GM21529 (cell line): ENCODE measurements around the gene SLC27A6.
"Not testable (repeated sequence)": the region's sequence is repeated elsewhere in the genome, so short reads cannot be mapped to it uniquely, and the experiment has no call there.

Source experiments
- ATAC-seq: cut with Tn5 transposase; IDR thresholded peaks from one replicate; pipeline ENCODE4 v1.9.1; 2021; ENCODE audit not compliant: unreplicated experiment

SLC27A6 gene

DNA sequence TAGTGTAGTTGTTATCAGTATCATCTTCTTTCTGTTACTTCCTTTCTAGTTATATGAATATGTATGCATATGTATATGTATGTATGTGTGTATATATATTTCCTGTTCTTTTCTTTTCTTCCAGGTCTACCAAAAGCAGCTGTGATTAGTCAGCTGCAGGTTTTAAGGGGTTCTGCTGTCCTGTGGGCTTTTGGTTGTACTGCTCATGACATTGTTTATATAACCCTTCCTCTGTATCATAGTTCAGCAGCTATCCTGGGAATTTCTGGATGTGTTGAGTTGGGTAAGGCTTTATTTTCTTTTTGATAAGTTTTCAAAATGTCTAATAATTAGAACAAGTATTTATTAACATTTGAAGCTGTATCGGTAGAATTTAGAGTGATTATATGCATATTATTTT is 23.2 kb downstream of the SLC27A6 start:
- no peak for ATAC-seq

DNA sequence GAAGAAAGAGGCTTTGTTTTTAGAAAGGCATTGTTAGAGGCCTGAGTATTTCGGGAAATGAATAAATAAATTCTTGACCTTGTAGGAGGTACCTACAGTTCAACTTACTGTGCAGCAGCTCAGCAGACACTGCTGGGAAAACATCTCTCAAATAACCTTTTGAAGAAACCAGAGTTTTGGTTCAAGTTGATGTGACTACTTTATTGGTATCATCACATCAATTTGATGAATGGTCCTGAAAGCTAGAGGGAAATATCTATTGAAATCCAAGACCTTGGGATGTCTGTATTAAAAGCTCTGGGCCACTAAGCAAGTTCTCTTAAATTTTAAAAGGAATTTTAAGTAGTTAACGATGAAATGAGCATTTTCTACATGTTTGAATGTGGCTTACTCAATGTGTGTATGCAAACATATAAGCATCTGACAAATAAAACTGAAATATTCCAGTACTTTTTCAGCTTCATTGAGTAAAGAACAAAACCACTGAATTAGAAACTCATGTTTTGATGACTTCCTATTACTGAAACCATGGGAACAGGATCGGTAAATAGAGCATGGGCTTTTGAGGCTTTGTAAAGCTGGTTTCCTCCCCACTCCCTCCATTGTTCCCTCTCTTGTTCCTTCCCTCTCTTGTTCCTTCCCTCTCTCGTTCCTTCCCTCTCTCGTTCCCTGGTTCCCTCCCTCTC is 36.7 kb downstream of the SLC27A6 start:
- ATAC-seq: no peak

DNA sequence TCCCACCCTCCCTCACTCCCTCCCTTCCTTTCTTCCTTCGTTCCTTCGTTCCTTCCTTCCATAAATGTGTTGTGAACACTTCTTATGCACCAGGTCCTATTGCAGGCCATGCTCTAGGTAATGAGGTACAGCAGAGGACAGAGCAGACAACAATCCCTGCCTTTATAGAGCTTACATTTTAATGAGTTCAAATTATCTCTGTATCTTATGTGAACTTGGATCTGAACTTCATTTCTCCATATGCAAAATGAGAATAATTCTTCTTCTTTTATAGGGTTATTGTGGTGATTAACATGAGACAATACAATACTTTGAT is 37.2 kb downstream of the SLC27A6 start:
- no peak for ATAC-seq

DNA sequence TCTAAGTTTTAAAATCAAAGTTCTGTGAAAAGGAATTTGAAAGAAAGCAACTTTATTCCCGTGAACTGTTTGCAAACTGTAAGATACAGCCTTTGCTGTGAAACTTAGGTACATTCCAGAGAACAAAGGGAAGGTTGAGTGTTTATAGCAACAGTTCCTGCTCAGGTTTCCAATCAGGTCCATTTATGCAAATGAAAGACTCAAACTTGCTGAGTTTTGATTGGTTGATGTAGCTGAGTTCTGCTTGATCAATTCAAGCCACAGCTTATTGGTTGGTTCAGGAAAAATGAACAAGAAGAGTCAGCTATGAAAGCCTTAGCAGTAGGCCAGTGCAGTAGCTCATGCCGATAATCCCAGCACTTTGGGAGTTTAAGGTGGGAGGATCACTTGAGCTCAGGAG is 37.9 kb downstream of the SLC27A6 start:
- no peak for ATAC-seq

DNA sequence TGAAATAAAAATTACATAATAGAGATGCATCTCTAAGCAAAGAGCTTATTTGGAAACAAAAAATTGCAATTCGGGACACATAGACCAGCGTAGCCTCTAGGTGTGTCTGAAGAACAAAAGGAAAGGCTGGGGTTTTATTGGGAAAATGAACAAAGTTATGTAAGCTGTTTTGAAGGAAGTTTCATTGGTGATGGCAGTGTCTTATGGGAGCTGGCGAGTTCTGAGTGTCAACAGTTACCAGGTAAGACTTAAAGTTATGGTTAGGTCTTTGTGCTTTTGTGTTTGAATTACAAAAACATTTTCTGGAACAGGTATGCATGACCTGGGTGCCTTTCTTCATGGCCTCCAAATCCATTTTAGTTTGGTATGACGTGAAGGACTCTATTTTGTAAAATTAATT is 48.9 kb downstream of the SLC27A6 start:
- no peak for ATAC-seq

DNA sequence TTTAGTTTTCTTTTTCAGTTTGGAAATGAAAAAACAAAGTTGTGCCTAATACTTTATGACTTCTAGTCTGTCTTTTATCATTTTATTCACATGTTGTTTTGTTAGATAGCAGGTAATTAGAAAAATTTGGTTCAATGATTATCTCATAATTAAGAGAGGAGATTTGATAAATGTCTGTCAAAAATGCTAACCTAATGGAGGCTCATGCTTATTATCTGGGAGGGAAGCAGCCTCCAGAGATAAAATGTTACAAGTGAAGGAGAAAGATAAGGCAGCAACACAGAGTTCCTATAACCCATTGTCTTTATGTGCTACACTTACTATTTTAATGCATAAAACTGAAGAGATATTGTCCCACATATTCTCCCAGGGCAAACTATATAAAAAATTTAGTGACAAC is 53.5 kb downstream of the SLC27A6 start:
- ATAC-seq: no peak

DNA sequence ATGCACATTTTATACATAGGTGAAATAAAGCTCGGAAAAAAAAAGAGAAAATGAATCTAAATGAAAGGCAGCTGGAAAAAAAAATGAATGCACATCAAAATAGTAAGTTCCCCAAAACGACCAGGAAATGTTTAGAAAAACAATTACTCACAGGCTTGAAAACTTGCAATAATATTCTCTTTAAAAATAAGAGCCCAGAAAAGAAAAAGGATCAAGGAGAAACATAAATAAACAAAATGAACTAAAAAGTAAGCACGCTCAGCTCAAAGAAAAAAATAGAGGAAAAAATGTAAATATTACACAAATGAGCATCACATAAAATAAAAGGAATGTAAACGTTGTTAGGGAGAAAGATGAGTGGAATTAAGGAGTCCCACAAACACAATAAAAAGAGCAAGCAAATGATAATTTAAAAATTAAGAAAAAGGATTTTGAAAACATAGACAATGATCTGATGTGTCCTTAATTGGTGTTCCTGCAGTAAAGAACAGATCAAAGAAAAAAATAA is 54.2 kb downstream of the SLC27A6 start:
- no peak for ATAC-seq

DNA sequence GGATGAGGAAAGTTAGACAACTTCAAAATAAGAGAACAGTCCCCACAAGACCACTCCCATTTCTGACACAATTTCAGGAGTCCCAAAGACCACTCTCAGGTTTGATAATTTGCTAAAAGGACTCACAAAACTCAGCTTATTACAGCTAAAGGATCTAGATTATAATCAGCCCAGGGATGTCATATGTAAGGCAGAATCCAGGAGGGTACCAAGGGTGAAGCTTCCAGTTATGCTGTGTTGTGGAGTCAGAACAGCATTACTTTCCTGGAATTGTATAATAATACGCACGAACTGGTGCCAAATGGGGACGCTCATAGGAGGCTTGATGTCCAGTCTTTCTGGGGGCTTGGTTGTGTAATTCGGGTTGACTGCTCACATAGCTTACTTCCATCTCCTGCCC is 55.4 kb downstream of the SLC27A6 start:
- no peak for ATAC-seq

DNA sequence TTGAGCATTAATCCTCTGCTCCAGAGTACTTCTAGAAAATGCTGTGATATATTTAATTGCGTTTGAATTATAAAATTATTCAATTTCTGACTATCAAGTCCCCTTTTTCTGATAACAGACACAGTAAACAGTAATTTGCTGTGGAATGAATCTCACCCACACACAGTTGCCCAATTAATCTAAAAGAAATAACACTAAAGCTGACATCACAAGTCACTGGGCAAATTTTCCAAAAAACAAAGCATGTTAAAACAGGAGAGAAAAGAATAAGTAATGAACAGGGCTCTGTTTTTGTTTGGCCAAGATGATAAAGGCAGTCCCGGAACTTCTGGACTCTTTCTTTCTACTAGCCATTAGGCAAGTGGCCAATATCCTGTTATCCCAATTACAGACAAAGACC is 56.5 kb downstream of the SLC27A6 start:
- no peak for ATAC-seq

DNA sequence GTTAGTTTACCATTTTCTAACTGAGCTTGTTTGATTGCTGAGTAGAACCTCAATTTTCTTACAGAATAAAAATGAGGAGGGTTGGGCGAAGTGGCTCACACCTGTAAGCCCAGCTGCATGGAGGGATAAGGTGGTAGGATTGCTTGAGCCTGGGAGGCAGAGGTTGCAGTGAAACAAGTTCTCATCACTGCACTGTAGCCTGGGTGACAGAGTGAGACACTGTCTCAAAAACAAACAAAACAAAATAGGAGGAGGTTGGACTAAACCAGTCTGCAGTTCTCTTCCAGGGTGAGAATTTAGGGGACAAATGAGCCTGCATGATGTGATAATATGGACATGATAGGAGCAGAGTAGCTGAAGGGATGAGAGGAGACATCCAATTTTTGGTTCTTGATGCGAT is 57.3 kb downstream of the SLC27A6 start:
- no peak for ATAC-seq

DNA sequence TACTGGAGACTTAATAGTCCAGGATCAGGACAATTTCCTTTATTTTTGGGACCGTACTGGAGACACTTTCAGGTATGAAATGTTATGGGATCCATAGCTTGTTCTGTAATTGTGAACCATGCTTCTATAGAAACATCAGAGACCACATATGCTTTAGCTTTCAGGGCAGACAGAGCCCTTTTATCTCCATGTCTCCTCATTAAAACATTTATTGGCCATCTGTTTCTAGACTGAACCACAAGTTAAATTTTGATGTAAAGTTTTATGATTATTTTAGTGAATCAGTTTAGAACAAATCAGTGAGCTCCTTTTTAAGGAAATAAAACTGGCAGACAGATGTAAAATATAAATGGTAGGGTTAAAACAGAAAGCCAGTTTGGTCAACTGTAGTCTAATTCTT is 62.0 kb downstream of the SLC27A6 start:
- ATAC-seq: no peak

DNA sequence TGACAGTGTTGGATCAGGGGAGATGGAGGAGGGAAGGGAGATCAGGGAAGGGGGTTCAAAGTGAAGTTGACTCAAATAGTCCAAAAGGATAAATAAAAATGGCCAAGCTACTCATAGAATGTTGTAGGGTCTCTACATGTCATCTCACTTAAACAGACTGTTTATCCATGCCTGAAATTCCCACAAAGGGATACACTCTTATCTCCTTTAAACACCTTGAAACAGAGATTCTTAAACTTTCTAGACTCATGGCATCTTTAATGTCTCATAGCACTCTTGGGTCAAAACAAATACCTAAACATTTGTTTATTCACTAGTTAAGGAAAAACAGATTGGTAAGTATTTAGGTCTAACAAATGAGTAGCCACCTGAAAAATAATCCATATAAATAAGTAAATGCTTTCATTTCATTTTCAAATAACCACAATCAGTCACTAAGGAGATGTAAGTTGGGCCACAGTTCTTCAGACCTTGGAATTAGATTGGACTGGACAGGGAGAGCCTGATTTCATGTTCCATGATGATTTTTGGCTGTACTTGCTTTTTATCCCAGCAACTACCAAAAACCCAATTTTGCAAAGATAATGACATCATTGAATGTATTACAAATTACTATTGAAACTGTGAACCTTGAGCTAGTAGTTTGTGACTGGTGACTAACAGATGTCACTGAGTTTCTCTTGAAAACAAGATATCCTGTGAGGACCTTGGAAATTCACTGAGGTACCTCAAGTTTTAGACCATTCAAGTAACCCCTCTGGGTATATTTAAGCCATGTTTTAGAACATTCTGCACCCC is 66.8 kb downstream of the SLC27A6 start:
- no peak for ATAC-seq

DNA sequence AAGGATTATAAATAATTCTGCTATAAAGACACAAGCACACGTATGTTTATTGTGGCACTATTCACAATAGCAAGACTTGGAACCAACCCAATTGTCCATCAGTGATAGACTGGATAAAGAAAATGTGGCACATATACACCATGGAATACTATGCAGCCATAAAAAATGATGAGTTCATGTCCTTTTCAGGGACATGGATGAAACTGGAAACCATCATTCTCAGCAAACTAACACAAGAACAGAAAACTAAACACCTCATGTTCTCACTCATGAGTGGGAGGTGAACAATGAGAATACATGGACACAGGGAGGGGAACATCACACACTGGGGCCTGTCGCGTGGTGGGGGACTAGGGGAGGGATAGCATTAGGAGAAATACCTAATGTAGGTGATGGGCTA is 71.0 kb downstream of the SLC27A6 start:
- ATAC-seq: not testable (repeated sequence)

DNA sequence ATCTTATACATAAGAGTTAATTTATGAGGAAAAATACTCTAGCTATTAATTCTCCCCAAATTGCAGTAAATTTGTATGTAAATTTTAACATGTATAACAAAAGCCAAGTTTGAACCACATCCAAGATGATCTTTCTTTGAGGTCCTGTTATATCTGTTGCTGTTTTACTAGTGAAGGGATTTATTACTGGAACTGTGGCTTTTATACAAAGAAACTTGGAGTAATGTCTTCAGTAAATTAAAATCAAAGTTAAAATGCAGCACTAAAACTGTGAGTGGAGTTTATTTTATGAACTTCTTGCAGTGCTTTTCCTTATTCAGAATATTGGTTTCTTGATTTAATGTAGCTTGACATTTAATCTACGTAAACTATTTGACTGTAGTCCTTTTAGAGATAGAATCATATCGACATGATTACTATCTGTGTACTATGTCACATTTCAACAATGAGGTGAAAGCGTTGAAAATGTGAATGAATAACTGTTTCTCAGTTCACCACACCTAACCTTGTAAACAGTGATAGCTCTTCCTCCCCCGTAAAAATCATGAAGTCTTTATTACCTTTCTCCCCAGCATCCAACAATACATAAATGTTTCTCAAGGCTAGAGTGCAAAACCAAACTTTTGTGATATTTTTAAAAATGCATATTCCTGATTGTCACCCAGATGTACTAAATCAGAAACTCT is 76.1 kb downstream of the SLC27A6 start:
- no peak for ATAC-seq

DNA sequence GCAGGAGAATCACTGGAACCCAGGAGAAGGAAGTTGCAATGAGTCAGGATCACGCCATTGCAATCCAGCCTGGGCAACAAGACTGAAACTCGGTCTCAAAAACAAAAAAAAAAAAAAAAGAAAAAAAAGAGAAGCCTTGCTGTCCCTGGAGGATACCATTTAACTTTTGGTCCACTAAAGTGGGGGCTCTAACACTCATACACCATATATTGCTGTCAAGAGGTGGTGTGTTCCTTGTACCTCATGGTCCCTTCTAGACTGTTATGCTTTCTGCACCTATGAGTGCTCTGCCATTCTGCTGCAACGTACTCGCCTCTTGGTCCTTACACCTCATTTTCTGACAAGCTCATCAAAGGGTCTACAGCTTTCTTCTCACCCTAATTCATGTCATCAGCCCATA is 77.0 kb downstream of the SLC27A6 start:
- ATAC-seq: no peak

DNA sequence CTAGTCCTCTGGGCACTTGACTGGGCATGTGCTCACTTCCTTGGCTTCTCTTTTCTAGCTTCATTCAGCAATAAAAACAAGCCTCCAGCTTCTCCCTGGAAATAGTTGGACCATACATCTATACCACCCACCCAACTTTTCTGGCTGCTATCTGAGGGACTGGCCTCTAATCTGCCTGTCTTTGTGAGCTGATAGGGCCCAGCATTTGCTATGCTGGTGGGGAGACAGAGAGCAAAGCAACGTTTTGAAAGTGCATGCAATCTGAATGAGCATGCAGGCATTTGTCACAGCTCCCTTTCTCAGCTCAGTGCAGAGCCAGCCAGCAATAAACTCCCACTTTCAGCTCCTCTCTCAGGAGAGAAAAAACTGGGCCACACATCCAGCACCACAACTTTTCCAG is 78.6 kb downstream of the SLC27A6 start:
- ATAC-seq: no peak

DNA sequence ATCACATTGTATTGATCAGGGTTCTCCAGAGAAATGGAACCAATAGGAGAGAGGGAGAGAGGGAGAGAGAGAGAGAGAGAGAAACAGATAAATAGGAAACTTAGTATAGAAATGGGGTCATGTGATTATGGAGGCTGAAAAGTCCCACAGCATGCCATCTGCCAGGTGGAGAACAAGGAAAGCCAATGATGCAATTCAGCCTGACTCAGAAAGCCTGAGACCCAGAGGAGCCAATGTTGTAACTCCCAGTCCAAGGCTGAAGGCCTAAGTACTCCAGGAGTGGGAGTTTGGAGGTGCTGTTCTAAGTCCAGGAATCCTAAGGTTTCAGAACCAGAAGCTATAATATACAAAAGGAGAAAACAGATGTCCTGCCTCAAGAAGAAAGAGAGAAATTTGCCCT is 80.9 kb downstream of the SLC27A6 start:
- no peak for ATAC-seq

DNA sequence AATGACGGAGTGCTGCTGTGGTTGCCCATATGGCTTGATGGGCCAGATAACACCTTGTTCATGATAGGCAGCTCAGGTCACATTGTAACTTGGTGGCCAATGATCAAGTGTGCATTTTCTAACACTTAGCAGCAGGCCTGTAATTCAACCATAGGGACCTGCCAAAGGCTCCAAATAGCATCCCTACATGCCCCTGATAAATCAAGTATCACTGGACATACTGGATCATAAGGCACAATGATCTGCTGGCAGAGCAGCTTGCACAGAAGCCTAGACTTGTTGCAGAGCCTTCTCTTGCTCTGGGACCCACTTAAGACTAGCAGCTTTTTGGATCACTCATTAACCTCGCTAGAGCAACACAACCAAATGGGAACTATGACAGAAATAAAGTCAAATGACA is 83.2 kb downstream of the SLC27A6 start:
- ATAC-seq: no peak

DNA sequence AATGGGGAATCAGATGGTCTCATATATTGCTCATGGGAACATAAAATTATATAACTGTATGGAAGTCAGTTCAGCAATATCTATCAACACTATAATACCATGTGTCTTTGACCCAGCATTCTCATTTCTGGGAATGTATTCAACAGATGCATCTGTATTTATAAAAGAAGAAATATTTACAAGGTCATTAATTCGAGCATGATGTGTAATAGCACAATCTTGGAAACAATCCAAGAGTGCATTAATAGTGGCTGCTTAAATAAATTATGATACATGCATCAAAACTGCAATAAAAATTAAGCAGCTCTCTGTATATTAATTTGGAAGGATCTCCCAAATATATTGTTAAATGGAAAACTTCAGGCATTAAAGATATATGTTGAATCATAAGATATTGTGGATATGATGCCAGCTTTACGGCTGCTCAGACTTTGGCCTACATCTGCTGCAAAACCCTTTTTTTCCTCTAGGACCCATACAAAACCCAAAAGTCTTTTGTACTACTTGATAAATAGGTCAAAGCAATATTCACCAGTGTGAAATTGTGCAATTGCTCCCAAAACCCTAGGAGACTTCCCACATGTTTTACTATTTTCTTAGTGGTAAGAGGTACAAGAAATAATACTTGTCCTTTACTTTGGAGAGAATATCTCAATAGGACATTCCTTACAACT is 84.0 kb downstream of the SLC27A6 start:
- no peak for ATAC-seq

DNA sequence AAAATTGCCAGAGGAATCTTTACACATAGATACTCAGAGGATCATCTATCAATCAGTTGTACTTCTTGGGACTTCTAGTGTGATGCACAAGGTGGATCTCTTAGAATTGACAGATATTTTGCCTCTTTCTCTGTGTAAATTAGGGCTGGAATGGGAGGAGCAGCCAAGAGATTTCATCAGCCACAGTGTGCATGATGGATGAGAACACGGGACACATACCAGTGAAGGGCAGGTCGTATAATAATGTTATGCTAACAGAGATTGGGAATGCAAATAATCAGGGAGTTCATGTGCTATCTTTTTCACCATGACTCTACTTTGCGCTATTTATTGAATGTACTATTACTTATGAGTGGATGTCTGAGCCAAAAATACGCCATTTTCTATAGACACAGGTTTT is 86.0 kb downstream of the SLC27A6 start:
- ATAC-seq: no peak

DNA sequence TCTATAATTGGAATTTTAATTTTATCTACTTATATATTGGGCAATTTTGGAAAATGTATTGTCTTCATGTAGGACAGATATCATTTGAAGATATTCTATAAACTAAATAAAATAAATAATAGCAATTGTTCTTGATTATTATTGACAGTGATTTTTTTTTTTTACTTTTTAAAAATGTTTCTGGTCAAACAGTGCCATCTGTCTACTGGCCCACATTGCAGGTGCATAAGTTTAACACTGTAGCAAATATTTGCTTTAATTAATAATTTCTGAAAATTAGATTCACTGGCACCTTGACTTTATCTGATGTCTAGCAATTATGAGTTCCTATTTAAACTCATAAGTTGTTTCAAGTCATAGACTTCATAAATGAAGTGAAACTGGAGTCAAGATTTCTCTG is 88.2 kb downstream of the SLC27A6 start:
- no peak for ATAC-seq

DNA sequence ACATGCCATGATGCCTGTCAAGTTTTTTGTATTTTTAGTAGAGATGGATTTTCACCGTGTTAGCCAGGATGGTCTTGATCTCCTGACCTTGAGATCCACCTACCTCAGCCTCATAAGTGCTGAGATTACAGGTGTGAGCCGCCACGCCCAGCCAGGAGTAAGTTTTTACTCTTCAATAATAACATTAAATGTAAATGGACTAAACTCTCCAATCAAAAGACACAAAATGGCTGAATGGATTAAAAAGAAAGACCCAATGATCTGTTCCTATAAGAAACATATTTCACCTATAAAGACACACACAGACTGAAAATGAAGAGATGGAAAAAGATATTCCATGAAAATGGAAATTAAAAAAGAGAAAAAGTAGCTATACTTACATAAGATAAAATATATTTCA is 92.0 kb downstream of the SLC27A6 start:
- ATAC-seq: no peak
